Activated CD8-positive, alpha-beta memory T cell treated with anti-CD3 and anti-CD28 coated beads for 1 hour (primary cell): ENCODE results near the gene PAPPA2.
"Not testable (repeated sequence)": the region's sequence is repeated elsewhere in the genome, so short reads cannot be mapped to it uniquely, and the experiment has no call there.

Source experiments
- DNase-seq, 2 donors: peaks; one replicate each; pipeline ENCODE4 v3.0.0-alpha.2; 2020; ENCODE audit warnings: low read depth in 1 of 2; ENCODE audit errors: extremely low read depth in 1 of 2

The PAPPA2 gene

DNA sequence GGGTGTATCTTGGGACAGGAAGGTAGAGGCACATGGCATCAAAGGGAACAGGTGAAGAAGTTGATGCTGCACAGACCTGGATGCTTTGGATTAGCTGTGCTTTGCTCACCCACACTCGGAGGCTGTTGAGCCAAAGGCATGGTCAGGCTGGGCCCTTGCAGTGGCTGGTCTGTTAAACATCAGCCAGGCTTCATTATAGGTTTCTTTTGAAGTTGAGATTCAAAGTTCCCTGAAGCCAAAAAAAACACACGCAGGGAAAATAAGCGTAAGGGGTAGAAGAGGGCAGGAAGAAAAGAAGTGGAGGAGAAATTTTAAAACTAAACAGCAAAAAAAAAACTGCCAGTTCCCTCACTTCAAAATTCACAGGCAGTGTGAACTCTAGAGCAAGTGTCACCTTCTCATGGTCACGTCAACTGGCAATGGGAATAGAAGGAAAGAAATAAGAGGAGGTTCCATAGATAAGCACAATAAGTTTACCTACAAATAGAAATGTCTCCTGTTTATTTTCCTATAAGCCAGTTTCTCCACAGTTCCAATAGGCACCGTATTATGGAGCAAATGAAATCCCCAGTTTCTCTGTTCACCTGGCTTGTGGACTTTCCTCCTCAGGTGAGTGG lies 139.5 kb downstream of the PAPPA2 start:
- no peak for DNase-seq

DNA sequence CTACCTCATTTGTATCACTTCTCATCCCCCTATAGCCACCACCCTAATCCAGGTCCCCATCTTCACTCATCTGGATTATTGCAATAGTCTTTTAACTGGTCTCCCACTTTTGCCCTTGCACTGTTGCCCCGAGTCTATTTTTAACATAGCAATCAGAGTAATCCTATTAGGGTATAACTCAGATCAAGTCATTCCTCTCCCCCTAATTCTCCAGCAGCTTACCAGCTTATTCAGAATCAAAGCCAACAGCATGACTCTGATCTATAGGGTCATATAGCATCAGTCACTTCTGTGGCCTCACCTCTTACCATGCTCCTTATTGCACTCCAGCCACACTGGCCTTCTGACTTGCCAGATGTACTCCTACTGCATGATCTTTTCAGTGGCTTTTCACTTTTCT lies 140.7 kb downstream of the PAPPA2 start:
- no peak for DNase-seq

DNA sequence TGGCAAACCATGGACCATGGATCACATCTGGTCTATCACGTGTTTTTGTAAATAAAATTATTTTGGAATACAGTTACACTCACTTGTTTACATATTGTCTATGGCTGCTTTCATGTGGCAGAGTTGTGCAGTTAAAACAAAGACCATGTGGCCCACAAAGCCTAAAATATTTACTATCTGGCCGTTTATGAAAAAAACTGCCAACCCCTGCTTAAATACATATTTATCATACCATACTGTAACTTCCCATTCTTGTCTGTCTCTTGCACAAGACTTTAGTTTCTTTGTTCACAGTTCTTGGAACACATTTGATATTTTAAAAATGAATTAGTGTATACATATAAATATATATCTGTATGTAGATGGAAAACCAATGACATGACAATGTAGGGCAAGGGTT lies 141.5 kb downstream of the PAPPA2 start:
- DNase-seq: no peak

DNA sequence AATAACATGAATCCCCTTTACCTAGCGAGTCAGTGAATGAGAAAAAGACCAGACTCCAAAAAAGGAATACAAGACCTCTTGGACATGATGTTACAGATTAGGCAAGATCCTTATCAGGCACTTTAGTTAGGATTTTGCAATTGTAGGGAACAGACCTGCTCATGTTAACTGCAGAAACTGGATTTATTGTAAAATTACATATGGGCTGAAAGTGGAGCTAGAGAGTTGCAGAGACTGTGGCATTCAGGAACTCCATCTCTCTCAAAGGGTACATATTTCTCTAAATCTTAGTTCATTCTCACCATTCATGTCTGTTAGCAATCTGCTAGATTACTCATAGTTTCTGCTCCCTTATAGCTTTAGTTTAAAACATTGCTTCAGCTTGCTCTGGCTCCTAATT lies 142.2 kb downstream of the PAPPA2 start:
- no peak for DNase-seq

DNA sequence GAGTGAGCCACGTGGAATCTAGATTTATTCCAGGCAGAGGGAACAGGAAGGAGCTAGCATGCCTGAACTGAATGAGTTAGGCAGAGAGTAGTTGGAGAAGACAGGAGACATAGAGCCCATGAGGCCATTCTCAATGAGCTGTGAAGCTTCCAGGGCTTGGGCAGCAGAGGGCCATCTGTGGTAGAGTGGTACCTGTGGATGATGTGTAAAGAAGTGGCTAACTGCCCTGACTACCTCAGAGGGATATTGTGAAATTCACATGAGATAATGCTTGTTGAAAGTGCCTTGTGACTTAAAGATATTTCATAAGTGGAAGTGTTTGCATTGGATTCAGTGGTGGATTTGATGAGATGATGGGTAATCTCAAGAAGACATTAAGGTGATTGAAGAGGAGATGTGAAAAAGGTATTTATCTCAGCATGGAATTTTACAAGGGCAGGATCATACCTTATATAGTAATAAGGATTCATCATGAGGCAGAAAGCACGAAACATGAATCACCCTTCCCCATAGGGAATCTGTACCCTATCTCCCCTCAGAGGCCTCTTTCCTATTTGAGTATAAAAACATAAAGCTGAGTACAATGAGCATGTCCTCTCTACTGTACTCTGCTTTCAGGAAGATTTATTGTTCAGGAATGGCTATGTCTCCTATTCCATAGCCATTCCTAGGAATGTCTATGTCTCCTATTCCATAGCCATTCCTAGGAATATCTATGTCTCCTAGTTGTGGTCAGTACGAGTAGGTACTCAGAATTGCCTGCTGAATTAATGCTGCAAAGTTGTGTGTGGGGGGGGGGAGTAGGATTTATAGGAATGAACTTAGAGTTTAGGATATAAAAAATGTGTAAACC lies 146.8 kb downstream of the PAPPA2 start:
- DNase-seq: no peak

DNA sequence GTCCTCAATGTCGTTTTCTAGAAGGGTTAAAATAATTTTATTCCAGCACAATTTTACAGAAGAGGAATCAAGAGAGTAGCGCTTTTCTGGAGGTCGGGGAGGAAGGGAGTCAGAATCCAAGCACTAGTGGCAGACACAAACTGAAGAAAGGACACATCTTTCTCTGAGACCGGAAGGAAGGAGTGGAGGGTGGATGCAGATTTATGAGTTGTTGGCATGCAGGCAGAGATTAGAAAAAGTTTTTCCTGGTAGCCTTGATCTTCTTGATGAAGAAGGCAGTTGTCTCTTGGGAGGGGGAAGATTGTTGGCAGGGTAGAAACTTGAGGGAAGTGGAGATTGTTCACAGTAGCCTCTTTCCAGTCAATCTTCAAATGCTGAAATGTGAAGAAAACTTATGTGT lies 149.8 kb downstream of the PAPPA2 start:
- DNase-seq: no peak

DNA sequence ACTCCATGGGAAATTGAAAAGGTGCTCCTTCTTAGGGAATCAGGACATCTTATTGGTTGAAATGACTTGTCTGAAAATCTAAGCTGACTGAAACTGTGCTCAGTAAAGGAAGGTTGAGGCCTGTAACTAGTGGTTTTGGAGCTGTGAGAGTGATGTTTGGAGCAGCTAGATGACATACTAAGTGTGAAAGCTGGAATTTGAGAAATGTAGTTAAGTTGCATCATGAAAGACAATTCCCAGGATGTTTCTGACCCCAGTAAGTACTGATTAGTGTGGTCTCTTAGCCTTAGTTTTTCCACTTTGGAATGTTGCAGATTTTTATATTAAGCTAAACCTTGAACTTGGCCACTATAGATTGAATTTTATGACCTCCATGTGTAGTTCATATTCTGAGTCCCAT lies 154.9 kb downstream of the PAPPA2 start:
- no peak for DNase-seq

DNA sequence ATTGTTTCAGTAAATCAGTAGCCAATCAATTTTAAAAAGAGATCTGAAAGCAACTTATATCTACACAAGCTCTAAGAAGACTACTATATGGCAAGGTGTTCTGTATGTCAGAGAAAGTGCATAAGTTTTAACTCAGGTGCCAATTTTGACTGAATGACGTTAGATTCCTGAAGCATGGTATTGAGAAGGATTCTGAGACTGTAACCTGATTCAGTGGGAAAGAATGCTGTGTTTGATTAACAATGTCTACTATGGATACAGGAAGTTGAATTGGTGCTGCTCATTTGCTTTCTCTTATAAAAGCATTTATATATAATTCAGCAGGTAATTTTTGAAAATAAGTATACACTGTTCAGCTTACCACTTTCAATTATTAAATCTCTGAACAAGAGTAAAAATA lies 156.3 kb downstream of the PAPPA2 start:
- no peak for DNase-seq

DNA sequence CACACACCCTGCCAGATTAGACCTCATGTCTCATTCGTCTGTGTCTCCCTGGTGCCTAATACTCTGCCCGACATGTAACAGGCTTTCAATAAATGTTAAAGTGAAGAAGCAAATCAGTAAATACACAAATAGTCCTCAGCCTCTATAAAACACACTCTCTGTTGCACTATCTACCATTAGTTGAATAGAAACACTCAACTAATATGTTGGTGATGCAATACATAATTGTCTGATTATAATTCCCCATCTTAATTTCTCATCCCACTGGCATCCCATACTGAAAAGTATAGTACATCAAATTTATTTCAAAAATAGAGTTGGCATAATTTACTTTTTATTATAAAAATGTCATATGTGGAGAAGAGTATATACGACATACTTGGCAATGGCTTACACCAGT lies 162.4 kb downstream of the PAPPA2 start:
- DNase-seq: no peak

DNA sequence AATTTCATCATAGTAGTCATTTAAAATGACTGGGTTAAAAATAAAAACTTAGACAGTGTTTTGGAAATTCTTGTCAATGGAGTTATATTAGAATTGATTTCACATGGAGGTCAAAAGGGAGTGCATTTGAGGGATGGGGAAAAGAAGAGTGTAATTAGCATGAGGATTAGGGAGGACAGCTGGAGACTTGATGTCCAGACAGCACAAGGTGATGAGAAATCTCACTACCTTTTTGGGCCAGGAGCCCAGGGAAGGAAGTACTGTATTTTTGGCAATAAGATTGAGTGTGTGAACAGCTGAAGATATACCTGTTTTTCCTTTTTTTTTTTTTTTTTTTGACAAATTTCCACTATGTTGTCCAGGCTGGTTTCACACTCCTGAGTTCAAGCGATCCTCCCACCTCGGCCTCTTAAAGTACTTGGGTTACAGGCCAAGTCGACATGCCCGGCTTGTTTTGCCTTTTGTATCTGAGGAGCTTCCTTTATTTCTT lies 163.6 kb downstream of the PAPPA2 start:
- no peak for DNase-seq

DNA sequence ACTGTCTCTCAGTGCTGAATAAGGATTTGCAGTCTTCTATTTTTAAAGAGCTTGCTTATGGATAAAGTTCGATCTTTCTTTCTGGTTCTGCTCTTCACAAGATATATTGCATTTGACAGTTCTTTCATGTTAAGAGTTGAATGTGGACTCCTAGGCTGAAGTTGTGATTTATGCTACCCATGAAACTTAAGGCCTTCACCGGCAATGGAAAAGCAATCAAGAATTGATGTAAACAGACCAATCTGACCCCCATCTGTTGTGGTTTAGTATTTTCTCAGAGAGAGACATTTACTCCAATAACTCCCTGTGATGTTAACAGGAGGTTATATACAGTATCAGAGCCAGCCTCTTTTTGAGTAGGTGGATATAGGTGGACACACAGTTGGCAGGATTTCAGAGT lies 165.8 kb downstream of the PAPPA2 start:
- DNase-seq: no peak

DNA sequence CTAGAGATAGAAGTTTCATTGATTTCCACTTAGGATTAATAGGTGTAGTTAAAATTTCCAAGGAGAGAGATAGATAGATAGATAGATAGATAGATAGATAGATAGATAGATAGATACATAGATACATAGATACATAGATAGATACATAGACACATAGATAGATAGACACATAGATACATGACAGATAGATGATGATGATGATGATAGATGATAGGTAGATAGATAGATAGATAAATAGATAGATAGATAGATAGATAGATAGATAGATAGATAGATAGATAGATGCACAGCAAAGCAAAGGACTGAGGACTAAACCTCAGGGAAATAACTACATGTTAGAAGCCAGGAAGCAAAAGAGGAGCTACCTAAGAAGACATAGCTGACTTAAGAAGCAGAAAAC lies 171.8 kb downstream of the PAPPA2 start:
- DNase-seq: not testable (repeated sequence)

DNA sequence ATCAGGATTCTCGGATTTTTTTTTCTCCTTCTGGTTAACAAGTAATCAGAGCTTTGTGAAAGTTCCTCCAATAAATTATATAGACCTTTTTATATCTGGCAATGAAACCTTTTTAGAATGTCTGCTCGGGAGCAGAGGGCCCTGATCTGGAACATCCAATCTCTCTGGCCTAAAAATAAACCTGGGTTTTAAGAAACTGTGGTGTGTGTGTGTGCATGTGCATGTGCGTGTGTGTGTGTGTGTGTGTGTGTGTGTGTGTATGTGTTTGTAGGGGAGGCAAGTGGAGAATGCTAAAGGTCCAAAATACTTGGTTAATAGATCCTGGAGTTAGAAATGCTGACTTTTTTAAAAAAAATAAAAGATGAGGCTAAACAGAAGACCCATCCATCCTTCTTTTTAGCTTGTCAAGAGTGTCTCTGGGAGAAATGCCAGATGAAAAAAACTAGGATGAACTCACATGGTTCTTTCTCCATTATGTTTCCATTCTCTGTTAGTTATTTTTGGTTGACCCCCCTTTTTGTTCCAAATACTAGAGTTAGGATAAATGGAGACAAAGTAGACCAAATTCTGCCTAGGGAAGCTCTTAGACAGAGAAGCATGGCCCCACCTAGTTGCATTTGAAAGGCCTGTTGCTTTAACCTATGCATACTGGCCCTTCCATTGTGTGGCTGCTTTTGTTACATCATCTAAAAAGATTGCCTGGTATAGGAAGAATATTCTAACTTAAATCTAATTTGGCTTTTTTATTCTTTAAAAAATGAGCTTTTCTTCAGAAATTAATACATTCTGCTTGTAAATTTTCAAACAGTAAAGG lies 175.9 kb downstream of the PAPPA2 start:
- no peak for DNase-seq

DNA sequence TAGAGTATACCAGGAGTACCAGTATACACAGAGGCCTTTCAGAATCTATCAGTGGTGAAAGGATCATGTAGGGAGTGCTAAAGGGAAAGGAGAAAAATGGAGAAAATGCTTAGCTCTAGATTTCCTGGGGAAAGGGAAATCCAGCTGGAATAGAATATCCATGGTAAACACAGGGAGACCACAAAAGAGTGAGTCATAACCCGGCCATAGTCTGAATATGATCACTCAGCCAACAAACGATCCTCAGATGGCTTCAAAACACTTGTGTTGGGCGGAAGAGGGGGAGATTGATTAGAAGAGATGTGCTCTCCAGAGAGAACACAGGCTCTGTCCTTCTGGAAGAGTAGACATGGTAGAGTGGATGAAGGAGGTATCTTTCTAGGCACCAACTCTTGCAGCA lies 180.6 kb downstream of the PAPPA2 start:
- DNase-seq: no peak

DNA sequence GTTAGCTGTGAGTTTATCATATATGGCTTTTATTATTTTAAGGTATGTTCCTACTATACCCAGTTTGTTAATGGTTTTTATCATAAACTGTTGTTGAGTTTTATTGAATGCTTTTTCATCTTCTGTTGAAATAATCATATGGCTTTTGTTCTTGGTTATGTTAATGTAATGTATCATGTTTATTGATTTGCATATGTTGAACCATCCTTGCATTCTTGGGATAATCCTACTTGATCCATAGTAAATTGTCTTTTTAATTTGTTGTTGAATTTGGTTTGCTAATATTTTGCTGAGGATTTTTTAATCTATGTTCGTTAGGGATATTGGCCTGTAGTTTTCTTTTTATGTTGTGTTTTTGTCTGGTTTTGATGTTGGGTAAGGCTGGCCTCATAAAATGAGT lies 185.6 kb downstream of the PAPPA2 start:
- no peak for DNase-seq

DNA sequence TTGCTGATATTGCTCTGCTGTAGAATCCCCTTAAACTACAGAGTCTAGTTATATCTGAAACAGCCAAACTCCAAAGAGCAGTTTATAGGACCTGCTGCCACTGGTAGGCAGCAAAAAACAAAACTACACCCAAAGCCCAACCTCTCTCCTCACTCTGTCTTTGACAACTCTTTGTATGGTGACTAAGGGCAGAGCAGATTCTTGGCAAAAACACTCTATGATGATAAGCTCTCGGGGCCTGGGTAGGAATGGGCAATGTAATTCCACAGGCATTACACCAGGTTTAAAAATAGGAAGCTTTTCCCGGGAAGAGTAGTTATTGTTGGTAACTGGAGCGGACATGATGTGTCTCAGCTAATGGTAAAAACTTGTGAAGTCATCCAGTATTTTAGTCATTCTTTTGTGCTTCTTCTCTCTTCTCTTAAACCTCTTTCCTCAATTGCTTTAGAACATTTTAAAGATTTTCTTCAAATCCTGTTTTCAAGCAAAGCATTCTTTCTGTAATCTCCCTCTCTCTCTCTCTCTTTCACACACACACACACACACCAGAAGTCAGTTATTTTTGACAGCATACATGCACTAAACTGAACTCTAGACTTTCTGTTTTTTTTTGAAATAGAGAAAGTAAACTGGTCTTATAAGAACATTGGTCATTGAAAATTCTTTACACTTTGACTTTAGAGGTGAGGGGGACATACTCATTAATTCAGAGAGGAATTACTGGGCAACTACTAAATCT lies 193.5 kb downstream of the PAPPA2 start:
- DNase-seq: no peak

DNA sequence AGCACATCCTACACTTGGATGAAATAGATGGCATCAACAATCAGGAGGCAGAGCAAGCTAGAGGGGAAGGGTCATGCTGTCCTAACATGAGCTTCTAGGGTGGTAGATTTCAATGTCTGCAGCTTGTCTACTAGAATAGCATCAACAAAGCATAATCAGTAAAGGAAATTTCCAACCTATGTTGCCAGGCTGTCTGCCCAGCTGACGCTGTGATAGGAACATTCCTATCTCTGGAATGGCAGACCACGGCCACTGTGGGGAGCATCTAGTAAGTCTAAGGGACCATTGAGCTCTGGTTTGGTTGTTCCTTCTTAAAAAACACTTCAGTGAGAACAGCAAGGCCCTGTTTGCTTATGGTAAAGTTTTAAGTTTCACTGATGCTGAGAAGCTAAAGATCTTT lies 206.8 kb downstream of the PAPPA2 start:
- DNase-seq: no peak

DNA sequence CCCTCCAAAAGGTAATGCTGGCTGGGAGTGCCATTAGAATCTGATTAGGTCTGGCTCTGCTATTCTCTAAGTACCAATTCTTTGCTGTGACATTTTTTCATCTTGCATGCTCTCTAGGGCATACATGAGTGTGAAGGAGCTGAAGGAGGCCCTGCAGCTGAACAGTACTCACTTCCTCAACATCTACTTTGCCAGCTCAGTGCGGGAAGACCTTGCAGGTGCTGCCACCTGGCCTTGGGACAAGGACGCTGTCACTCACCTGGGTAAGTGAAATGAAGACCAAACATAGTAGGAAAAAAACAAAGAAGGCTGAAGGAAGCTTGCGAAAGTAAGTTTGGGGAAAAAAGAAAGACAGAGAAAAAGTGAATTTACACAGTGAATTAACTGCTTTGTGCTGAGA lies 207.9 kb downstream of the PAPPA2 start:
- DNase-seq: no peak

DNA sequence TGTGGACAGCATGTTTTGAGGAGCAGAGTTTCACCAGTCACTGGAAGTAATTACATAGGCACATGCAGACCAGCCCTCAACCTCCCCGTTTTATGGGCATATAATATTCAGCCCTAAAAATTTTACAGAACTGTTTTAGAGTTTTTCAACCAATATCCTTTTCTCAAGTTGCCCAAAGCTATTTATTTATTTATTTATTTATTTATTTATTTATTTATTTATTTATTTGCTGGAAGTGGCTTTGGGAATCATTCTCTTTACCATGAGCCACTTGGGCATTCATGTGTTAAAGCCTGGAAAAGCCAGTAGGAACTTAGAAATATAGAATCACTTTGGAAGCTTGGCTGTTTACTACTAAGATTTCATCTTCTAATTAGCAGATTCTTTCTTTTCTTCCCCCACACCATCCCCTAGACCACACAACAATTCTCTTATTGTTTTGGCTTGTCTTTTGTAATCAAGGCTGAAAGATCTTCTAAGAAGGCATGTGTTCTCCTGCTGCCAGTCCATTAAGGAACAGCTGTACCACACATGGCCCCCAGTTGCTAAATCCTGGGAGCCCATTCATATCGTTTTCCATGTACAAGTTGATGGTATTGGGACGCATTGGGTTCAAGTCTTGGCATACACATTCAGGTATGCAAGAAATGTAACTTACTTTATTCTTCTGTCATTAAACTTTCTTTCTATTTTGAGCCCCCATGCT lies 220.0 kb downstream of the PAPPA2 start:
- no peak for DNase-seq
